Mesenchymal stem cell (in vitro differentiated cells and primary cell): Measurements from ENCODE around the gene G6PC1.

Source experiments
- DNase-seq: peaks from one replicate; pipeline ENCODE4 v3.0.0-alpha.2; 2013
- H2AFZ ChIP-seq: one replicate; pipeline ENCODE4 v1.6.1; 2013; ENCODE audit warnings: low read depth, mild to moderate bottlenecking, control low read depth, inconsistent platforms, low read length, moderate library complexity
- H2AK5ac ChIP-seq: 2 replicates; pipeline ENCODE4 v1.6.1; 2013; ENCODE audit warnings: low read length, moderate library complexity, mild to moderate bottlenecking, inconsistent platforms; ENCODE audit not compliant: severe bottlenecking
- H2BK120ac ChIP-seq: one replicate; pipeline ENCODE4 v1.6.1; 2013; ENCODE audit warnings: low read depth, mild to moderate bottlenecking, inconsistent platforms, low read length, moderate library complexity
- H2BK12ac ChIP-seq, 2 experiments: one replicate each; pipeline ENCODE4 v1.6.1; 2013; ENCODE audit warnings: inconsistent platforms in 2 of 2, low read length in 2 of 2, mild to moderate bottlenecking in 2 of 2, moderate library complexity in 2 of 2, control low read depth in 1 of 2
- H2BK15ac ChIP-seq: one replicate; pipeline ENCODE4 v1.6.1; 2013; ENCODE audit warnings: mild to moderate bottlenecking, low read depth, inconsistent platforms; ENCODE audit not compliant: poor library complexity, severe bottlenecking
- H2BK5ac ChIP-seq: 2 replicates; pipeline ENCODE4 v1.6.1; 2013; ENCODE audit warnings: low read depth, mild to moderate bottlenecking, low read length, control low read depth, inconsistent platforms; ENCODE audit not compliant: poor library complexity, severe bottlenecking
- H3K14ac ChIP-seq, 2 experiments: one replicate each; pipeline ENCODE4 v1.6.1; 2013; ENCODE audit warnings: inconsistent platforms in 2 of 2, low read length in 2 of 2, control low read depth in 1 of 2, mild to moderate bottlenecking in 1 of 2, moderate library complexity in 1 of 2
- H3K18ac ChIP-seq, 2 experiments: one replicate each; pipeline ENCODE4 v1.6.1; 2013; ENCODE audit warnings: inconsistent platforms in 2 of 2, low read length in 2 of 2, control low read depth in 1 of 2, low read depth in 1 of 2, mild to moderate bottlenecking in 1 of 2
- H3K23ac ChIP-seq, 2 experiments: one replicate each; pipeline ENCODE4 v1.6.1; 2013; ENCODE audit warnings: inconsistent platforms in 2 of 2, low read length in 2 of 2, mild to moderate bottlenecking in 2 of 2, moderate library complexity in 2 of 2, control low read depth in 1 of 2
- H3K27ac ChIP-seq: 2 replicates; pipeline ENCODE4 v1.5.1; 2013; ENCODE audit warnings: mild to moderate bottlenecking, moderate library complexity, low read length, control low read depth, inconsistent platforms; ENCODE audit not compliant: poor library complexity, severe bottlenecking
- H3K27me3 ChIP-seq, 2 experiments: 2 replicates each; pipeline versions ENCODE4 v1.6.1 to v1.7.0; 2013; ENCODE audit warnings: low read length in 2 of 2, mild to moderate bottlenecking in 2 of 2, moderate library complexity in 2 of 2, control low read depth in 1 of 2, inconsistent platforms in 1 of 2; ENCODE audit not compliant: control insufficient read depth in 1 of 2, insufficient read depth in 1 of 2
- H3K36me3 ChIP-seq, 2 experiments: 2 replicates each; pipeline versions ENCODE4 v1.6.1 to v1.7.0; 2013; ENCODE audit warnings: low read length in 2 of 2, control low read depth in 1 of 2, inconsistent platforms in 1 of 2, low read depth in 1 of 2, mild to moderate bottlenecking in 1 of 2; ENCODE audit not compliant: insufficient read depth in 2 of 2, control insufficient read depth in 1 of 2
- H3K4ac ChIP-seq, 2 experiments: one replicate each; pipeline ENCODE4 v1.6.1; 2013; ENCODE audit warnings: inconsistent platforms in 2 of 2, low read length in 2 of 2, mild to moderate bottlenecking in 2 of 2, moderate library complexity in 2 of 2, control low read depth in 1 of 2, low read depth in 1 of 2
- H3K4me1 ChIP-seq: 2 replicates; pipeline ENCODE4 v1.6.1; 2013; ENCODE audit warnings: low read depth, low read length, control low read depth; ENCODE audit not compliant: control insufficient read depth, insufficient read depth
- H3K4me2 ChIP-seq: 2 replicates; pipeline ENCODE4 v1.6.1; 2013; ENCODE audit warnings: low read length, mild to moderate bottlenecking, inconsistent platforms; ENCODE audit not compliant: poor library complexity, severe bottlenecking
- H3K4me3 ChIP-seq, 2 experiments: 2 replicates each; pipeline versions ENCODE4 v1.5.1 to v1.7.0; 2013; ENCODE audit warnings: low read length in 2 of 2, mild to moderate bottlenecking in 2 of 2, control low read depth in 1 of 2, low read depth in 1 of 2; ENCODE audit not compliant: insufficient read depth in 1 of 2
- H3K79me1 ChIP-seq: replicated peaks from 2 replicates; pipeline ENCODE4 v1.6.1; 2013; ENCODE audit warnings: mild to moderate bottlenecking, control low read depth, low read length, inconsistent platforms; ENCODE audit not compliant: poor library complexity, severe bottlenecking
- H3K9ac ChIP-seq: 2 replicates; pipeline ENCODE4 v1.7.0; 2013; ENCODE audit warnings: mild to moderate bottlenecking, low read length, moderate library complexity
- H3K9me3 ChIP-seq: 2 replicates; pipeline ENCODE4 v1.7.0; 2013; ENCODE audit warnings: mild to moderate bottlenecking, low read length; ENCODE audit not compliant: control insufficient read depth
- H4K8ac ChIP-seq: one replicate; pipeline ENCODE4 v1.6.1; 2013; ENCODE audit warnings: inconsistent platforms, mild to moderate bottlenecking, low read length, moderate library complexity
- H4K91ac ChIP-seq: one replicate; pipeline ENCODE4 v1.6.1; 2013; ENCODE audit warnings: mild to moderate bottlenecking, low read length, inconsistent platforms
- WGBS: methylation state at CpG from one replicate; pipeline ENCODE4 v1.1.7; 2013; ENCODE audit warnings: mixed read lengths; 5-methylcytosine and 5-hydroxymethylcytosine counted together

The G6PC1 gene

DNA sequence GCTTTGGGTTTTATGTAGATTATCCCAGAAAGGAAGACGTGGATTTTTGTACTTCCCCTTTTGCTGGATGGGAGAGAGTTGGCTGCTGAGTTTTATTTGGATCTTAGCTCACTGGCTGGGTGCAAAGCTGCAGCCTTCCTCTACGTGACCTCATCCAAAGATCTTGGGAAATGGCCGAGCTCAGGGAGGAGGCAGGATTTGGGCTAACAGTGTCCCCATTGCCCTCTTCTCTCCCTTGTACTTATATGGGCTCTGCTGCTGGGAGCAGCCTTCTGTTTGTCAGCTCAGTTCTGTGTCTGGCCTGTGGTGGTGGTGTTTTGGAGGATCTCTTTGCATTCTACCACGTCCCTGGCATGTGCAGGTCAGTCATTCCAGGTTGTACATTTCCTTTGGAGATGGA is 47.6 kb upstream of the G6PC1 start:
- no peaks in the 10 kb centered on the region for H3K36me3 ChIP-seq
- no peak overlapping the region for H2AFZ ChIP-seq
- no peaks in the 10 kb centered on the region for H3K9me3 ChIP-seq
- H2BK120ac ChIP-seq = no peak overlapping the region
- H2BK12ac ChIP-seq = no peak overlapping the region
- no peak overlapping the region for H3K9ac ChIP-seq
- peaks cover 13 to 31% of the 10 kb centered on the region in 2 experiments for H3K27me3 ChIP-seq
- no peak overlapping the region for H3K27ac ChIP-seq
- H3K4ac ChIP-seq = no peak overlapping the region
- no peak overlapping the region for H3K4me2 ChIP-seq
- H3K18ac ChIP-seq = no peak overlapping the region
- H4K91ac ChIP-seq = no peak overlapping the region
- H3K4me3 ChIP-seq = no peak overlapping the region
- no peak overlapping the region for H3K14ac ChIP-seq
- no peak for DNase-seq
- H4K8ac ChIP-seq = no peak overlapping the region
- H2BK5ac ChIP-seq = no peak overlapping the region
- H3K79me1 ChIP-seq = no peaks in the 10 kb centered on the region
- no peak overlapping the region for H3K23ac ChIP-seq
- no peak overlapping the region for H2BK15ac ChIP-seq
- no peak overlapping the region for H2AK5ac ChIP-seq
- WGBS = 73% methylated on average over 4 of the region's 4 CpGs
- H3K4me1 ChIP-seq = peaks cover 11% of the 10 kb centered on the region

DNA sequence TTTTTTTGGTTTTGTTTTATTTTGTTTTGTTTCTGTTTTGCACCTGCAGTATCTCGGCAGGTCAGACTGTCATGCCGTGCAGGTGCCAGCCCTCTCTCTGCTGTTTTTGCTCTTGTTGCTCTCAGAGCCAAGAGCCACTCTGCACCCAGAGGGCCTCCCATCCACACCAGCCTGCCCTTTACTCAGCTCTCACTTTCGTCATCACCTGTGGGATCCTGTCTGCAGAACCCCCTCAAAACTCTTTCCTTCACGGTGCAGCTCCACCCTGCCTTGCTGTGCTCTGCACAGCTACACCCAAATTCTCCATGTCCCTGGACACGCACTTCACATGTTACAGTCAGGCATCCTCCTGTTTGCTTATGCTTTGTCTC is 47.0 kb upstream of the G6PC1 start:
- no peak overlapping the region for H2BK15ac ChIP-seq

DNA sequence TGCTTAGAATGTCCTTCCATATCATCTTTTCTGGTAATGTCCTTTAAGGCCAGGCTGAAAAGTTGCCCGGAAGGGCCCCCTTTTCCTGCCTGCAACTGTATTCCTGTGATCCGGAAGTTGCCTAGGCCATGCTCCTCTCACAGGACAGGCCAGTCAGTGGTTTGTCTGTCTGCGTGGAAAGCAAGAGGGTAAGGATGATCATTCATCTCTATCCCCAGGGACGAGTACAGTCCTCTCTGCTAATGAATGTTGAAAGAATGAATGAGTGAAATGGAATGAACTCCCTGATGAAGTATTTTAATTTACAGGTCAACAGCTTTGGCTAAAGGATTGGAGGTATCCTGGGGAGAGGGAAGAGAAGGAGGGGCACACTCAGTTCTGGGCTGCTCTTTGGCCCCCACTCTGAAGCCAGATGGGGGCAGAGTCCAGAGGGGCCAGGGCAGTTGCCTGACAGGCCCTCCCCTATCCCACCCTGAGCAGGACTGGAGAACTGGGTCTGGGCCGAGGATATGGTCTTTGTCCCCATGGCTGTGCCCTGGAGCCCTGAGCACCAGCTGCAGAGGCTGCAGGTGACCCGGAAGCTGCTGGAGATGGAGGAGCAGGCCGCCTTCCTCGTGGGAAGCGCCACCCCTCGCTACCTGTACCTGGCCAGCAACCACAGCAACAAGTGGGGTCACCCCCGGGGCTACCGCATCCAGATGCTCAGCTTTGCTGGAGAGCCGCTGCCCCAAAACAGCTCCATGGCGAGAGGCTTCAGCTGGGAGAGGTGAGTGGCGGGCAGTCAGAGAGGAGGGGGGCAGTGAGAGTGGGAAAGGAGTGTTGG is 46.4 kb upstream of the G6PC1 start:
- 89% methylated on average over 15 of the region's 15 CpGs for WGBS
- Histone ChIP-seq H3K9ac (no peak overlapping the region), H3K14ac (no peak overlapping the region), H3K79me1 (no peaks in the 10 kb centered on the region), H2BK12ac (no peak overlapping the region), H3K4ac (no peak overlapping the region), H3K4me1 (peaks cover 4% of the 10 kb centered on the region), H3K4me3 (no peak overlapping the region), H3K36me3 (no peaks in the 10 kb centered on the region), H3K27me3 (peaks cover 9 to 31% of the 10 kb centered on the region in 2 experiments), H3K9me3 (no peaks in the 10 kb centered on the region), H3K27ac (no peak overlapping the region), H3K4me2 (no peak overlapping the region), H2AFZ (no peak overlapping the region), H2BK15ac (no peak overlapping the region), H2BK5ac (no peak overlapping the region), H3K23ac (no peak overlapping the region), H2BK120ac (no peak overlapping the region), H3K18ac (no peak overlapping the region), H4K8ac (no peak overlapping the region), H4K91ac (no peak overlapping the region), H2AK5ac (no peak overlapping the region)
- no peak for DNase-seq

More for the DNA sequence above, 47.0 kb upstream of the G6PC1 start:
- Histone ChIP-seq H3K9me3 (no peaks in the 10 kb centered on the region), H3K4me1 (peaks cover 9% of the 10 kb centered on the region), H2AK5ac (no peak overlapping the region), H4K8ac (no peak overlapping the region), H3K27ac (no peak overlapping the region), H3K18ac (no peak overlapping the region), H3K4me2 (no peak overlapping the region), H3K36me3 (no peaks in the 10 kb centered on the region), H2BK120ac (no peak overlapping the region), H2AFZ (no peak overlapping the region), H3K14ac (no peak overlapping the region), H3K4ac (no peak overlapping the region), H2BK12ac (no peak overlapping the region), H3K9ac (no peak overlapping the region), H3K23ac (no peak overlapping the region), H3K79me1 (no peaks in the 10 kb centered on the region), H4K91ac (no peak overlapping the region), H3K4me3 (no peak overlapping the region), H2BK5ac (no peak overlapping the region), H3K27me3 (peaks cover 13 to 31% of the 10 kb centered on the region in 2 experiments)
- 94% methylated on average over 5 of the region's 5 CpGs for WGBS
- no peak for DNase-seq

DNA sequence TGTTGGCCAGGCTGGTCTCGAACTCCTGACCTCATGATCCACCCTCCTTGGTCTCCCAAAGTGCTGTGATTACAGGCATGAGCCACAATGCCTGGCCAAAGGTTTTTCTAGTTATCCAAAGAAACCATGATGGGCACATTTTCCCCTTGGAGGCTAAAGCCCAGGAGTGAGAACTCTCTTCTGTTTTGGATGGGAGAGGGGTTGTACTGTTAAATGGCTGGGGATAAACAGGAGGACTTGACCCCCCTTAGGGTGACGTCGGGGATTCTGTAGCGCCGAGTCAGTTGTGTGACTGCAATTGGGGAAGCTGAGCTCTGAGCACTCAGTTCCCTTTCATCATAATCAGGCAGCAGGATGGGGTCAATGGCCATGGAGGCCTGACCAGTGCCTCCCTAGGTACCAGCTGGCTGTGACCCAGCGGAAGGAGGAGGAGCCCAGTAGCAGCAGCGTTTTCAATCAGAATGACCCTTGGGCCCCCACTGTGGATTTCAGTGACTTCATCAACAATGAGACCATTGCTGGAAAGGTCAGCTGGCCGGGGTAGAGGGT is 45.5 kb upstream of the G6PC1 start:
- no peak overlapping the region for H2BK5ac ChIP-seq
- no peaks in the 10 kb centered on the region for H3K79me1 ChIP-seq
- DNase-seq = no peak
- no peaks in the 10 kb centered on the region for H3K4me1 ChIP-seq
- H2BK15ac ChIP-seq = no peak overlapping the region
- no peak overlapping the region for H3K9ac ChIP-seq
- H3K27me3 ChIP-seq = peaks cover 9 to 24% of the 10 kb centered on the region in 2 experiments
- no peak overlapping the region for H2AFZ ChIP-seq
- H3K4ac ChIP-seq = no peak overlapping the region
- no peak overlapping the region for H4K91ac ChIP-seq
- no peak overlapping the region for H2BK120ac ChIP-seq
- no peaks in the 10 kb centered on the region for H3K9me3 ChIP-seq
- no peak overlapping the region for H4K8ac ChIP-seq
- H3K27ac ChIP-seq = no peak overlapping the region
- no peak overlapping the region for H3K23ac ChIP-seq
- H3K36me3 ChIP-seq = no peaks in the 10 kb centered on the region
- H2BK12ac ChIP-seq = no peak overlapping the region
- no peak overlapping the region for H3K4me3 ChIP-seq
- H2AK5ac ChIP-seq = no peak overlapping the region
- H3K4me2 ChIP-seq = no peak overlapping the region
- H3K18ac ChIP-seq = no peak overlapping the region
- 83% methylated on average over 8 of the region's 8 CpGs for WGBS
- no peak overlapping the region for H3K14ac ChIP-seq
